ENCODE results near the gene PLA2G7. TPM values are rescaled to one million over a fixed set of nuclear protein-coding genes. Genes with fewer than 3 reads are reported as not detected.
A peak's percentile ranks its signal among the peaks of the same experiment; 100 is the strongest.

The PLA2G7 gene
- total and polyA plus RNA-seq, 2 of the 8 experiments (the other 6 are each of a cell fraction or from before 2014, with no cell fraction given) = 1.5 to 2.2 TPM

GRCh38 chr6:46758960-46759753, 24.0 kb upstream of the PLA2G7 start:
- Histone ChIP-seq H3K23ac (ENCODE audit: insufficient read length) (no peak overlapping the region), H3K4me1 (replicated peaks in 1 of 4; ENCODE audit: control insufficient read depth in 3 of 4, insufficient read depth in 4 of 4, low read length in 3 of 4) (peaks cover 0 to 7% (median 3%) of the 10 kb centered on the region in 4 experiments; a peak in 3 of 7 replicates), H3K36me3 (ENCODE audit: control insufficient read depth in 2 of 4, insufficient read depth in 4 of 4, low read length in 3 of 4) (no peaks in the 10 kb centered on the region), H3K4me3 (ENCODE audit: extremely low read depth in 1 of 4, insufficient read depth in 2 of 4, low read depth in 3 of 4, low read length in 4 of 4) (no peak overlapping the region), H3K79me1 (ENCODE audit: low read depth, low read length) (no peaks in the 10 kb centered on the region), H3K27ac (ENCODE audit: low read depth, low read length) (no peak overlapping the region), H4K20me1 (replicated peaks in 1 of 2; ENCODE audit: control insufficient read depth in 1 of 2, insufficient read depth in 2 of 2, low read length in 2 of 2) (no peaks in the 10 kb centered on the region), H4K91ac (replicated peaks; ENCODE audit: insufficient read length, low read length) (no peak overlapping the region), H2BK120ac (replicated peaks; ENCODE audit: low read depth, low read length) (no peak overlapping the region), H3K4me2 (ENCODE audit: insufficient read depth in 1 of 2, low read depth in 2 of 2, low read length in 2 of 2) (no peak overlapping the region), H3K56ac (replicated peaks; ENCODE audit: insufficient read length, low read depth, low read length) (no peak overlapping the region), H3K14ac (ENCODE audit: insufficient read length) (no peak overlapping the region), H3K27me3 (replicated peaks in 1 of 4; ENCODE audit: control insufficient read depth in 3 of 4, extremely low read depth in 1 of 4, insufficient read depth in 3 of 4, low read length in 3 of 4) (no peaks in the 10 kb centered on the region), H3K9me3 (ENCODE audit: insufficient read depth in 2 of 2, low read depth in 1 of 2, low read length in 1 of 2) (no peaks in the 10 kb centered on the region), H2BK5ac (ENCODE audit: low read depth, low read length) (no peak overlapping the region), H2AFZ (ENCODE audit: low read length) (no peak overlapping the region), H3K4ac (replicated peaks; ENCODE audit: insufficient read length, low read depth, low read length) (no peak overlapping the region), H2BK15ac (ENCODE audit: low read length) (no peak overlapping the region), H4K8ac (ENCODE audit: extremely low read depth, insufficient read depth, low read length) (no peak overlapping the region), H4K5ac (ENCODE audit: insufficient read length, low read depth, low read length) (no peak overlapping the region), H3K23me2 (ENCODE audit: low read depth, low read length) (no peaks in the 10 kb centered on the region), H2AK5ac (ENCODE audit: low read depth, low read length) (no peak overlapping the region), H3K79me2 (ENCODE audit: control insufficient read depth in 1 of 2, insufficient read depth in 2 of 2, low read length in 2 of 2) (no peaks in the 10 kb centered on the region), H3K18ac (ENCODE audit: extremely low read depth, low read length) (no peak overlapping the region), H2BK20ac (ENCODE audit: low read length) (no peak overlapping the region), H2BK12ac (ENCODE audit: low read depth, low read length) (no peak overlapping the region), H3K9ac (replicated peaks in 1 of 4; ENCODE audit: extremely low read depth in 1 of 4, low read depth in 3 of 4, low read length in 3 of 4) (no peak overlapping the region)
- no peak for FAIRE-seq
- TF ChIP-seq MAFK (IDR thresholded peaks at IDR 0.05; ENCODE audit: low read depth, low read length) = peak; percentile 31; the same call in 1 of the 2 replicates
- no peak for TF ChIP-seq CHD1 (IDR thresholded peaks at IDR 0.05; ENCODE audit: low read depth, low read length)
- ChIA-PET CTCF (ENCODE audit: partially characterized antibody) (no interaction called here), POLR2A (ENCODE audit: partially characterized antibody) (no interaction called here)
- no peak for DNase-seq (ENCODE audit: low read depth in 1 of 2, low spot score in 2 of 2)
- 89% methylated on average over 4 of the region's 4 CpGs; no CpG with 5 or more reads in 1 of the 2 experiments for WGBS, 2 experiments (ENCODE audit: extremely low coverage in 1 of 2, insufficient coverage in 1 of 2, insufficient read length in 1 of 2, insufficient replicate concordance in 2 of 2, low coverage in 1 of 2, low lambda C conversion rate in 2 of 2, missing lambda C conversion rate in 1 of 2)

All from H1 (cell line).